GM12872 (cell line): ENCODE data around the gene MT1F.

ENCODE experiments used
- TF ChIP-seq, protein P1 (sequence below): IDR thresholded peaks from 3 replicates; pipeline ENCODE4 v1.5.1; 2011; ENCODE audit warnings: low read depth, mild to moderate bottlenecking, low read length, moderate library complexity; ENCODE audit not compliant: insufficient read depth

MT1F gene

DNA sequence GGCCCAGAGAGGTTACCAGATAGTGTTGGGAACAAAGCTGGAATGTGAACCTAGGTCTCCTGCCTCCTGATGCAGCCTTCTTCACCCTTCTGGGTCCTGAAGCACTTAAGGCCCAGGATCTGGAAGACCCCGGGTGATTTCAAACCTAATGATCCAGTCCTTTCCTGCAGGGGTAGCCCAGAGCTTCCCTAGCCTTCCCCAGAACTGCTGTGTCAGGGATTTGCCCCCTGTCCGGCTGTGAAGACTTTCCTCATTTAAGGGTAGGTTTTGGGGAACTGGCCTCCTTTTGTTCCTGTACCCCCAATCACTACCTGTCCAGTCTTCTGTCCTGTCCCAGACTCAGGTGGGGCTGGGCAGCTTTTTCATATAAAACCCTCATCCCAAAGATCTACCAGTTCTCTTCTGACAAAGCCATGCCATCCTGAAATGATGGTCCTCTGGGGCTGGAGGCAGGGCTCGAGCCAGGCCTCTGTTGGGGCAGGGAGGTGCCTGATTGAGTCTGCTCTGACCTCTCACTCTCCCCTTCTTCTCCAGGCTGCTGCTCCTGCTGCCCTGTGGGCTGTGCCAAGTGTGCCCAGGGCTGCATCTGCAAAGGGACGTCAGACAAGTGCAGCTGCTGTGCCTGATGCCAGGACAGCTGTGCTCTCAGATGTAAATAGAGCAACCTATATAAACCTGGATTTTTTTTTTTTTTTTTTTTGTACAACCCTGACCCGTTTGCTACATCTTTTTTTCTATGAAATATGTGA is 25.8 kb downstream of the MT1F start:
- TF ChIP-seq, protein P1, sequence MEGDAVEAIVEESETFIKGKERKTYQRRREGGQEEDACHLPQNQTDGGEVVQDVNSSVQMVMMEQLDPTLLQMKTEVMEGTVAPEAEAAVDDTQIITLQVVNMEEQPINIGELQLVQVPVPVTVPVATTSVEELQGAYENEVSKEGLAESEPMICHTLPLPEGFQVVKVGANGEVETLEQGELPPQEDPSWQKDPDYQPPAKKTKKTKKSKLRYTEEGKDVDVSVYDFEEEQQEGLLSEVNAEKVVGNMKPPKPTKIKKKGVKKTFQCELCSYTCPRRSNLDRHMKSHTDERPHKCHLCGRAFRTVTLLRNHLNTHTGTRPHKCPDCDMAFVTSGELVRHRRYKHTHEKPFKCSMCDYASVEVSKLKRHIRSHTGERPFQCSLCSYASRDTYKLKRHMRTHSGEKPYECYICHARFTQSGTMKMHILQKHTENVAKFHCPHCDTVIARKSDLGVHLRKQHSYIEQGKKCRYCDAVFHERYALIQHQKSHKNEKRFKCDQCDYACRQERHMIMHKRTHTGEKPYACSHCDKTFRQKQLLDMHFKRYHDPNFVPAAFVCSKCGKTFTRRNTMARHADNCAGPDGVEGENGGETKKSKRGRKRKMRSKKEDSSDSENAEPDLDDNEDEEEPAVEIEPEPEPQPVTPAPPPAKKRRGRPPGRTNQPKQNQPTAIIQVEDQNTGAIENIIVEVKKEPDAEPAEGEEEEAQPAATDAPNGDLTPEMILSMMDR, result no peak

DNA sequence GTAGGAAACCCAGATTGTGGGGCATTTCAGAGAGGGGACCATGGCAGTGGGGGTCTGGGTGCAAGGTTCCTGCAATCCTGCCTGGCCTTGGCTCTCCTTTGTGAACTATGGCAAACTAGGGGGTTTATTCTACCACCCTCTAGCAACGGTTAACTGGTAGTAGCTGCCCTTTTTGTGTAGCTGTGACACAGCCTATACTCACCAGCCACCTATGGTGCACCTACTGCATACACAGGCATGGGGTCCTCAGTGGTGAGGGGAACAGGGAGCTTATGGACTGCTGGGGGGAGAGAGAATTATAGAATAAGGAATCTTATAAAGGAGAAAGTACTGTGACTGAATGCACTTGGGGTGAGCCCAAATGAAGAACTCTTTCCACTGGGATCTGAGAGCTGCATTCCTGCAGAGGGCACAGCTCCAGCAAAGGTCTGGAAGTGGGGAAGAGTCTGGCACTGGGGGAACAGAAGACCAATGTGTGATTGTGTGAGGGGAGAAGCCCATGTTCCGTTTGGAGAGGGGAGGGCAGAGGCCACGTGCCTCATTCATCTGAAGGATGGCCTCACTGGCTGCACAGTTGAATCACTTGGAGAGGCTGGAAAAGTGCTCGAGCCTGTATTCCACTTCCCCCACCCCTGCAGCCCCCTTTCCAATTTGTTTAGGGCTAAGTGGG is 26.6 kb downstream of the MT1F start:
- TF ChIP-seq, protein P1, result no peak

DNA sequence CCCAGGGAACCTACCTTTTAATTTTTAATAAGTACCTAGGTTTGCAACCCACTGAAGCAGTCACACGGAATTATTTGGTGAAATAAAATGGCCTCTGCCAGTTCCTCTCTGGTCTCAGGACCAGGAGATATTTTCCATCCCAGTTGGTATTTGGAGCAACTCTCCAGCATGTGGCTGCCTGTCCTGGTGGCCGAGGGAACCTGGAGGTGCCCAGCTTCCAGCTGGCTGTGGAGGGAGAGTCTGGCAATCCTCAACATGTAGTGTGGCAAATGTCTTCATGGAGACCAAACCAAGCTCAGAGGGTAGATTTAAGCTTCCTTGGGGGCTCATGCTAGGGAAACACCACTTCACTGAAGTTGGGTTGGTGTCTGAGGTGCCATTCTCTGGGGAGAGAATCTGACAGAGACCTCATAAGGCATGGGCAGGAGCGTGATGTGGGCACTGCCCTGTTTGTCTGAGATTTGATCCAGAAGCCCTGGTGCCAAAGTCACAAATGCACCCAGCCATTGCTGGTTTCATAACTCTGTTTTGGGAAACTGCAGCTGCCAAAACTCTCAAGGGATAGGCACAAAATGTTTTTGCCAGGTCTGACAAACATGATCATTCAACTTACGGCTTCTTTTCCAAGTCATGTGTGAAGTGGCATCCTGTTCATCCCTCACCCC is 27.3 kb downstream of the MT1F start:
- TF ChIP-seq, protein P1, result no peak

DNA sequence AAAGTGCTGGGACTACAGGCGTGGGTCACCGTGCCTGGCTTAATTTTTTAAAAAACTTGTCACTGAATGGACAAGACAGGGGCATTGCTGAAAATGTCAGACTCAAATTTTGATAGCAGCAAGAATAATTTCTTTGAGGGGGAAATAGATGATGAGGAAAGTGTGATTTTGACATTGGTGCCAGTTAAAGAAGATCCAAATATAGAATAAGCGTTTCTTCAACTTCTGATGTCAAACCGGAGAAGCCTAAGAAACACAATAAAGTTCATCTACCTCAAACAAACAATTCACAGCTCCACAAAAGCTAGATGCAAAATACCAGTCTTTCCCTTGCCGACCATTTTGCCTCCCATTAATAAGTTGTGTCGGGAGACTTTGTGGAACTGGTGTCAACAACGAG is 29.0 kb downstream of the MT1F start:
- TF ChIP-seq, protein P1, result no peak

DNA sequence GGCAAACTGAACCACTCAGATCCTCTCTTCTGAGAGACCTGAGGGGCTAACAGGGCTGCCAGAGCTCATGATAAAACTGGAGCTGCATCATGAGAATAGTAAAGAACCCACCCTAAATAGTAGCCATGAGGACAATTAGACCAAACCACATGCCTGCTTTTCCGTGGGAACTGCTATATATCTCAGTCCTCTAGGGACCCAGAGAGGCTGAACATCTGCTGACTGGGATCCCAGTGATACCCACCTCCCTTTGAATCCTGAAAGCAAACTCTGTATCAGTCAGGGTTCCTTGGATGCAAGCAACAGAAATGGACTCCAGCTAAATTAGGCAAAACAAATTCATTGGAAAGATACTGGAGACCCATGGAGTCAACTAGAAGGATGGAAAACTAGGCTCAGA is 31.0 kb downstream of the MT1F start:
- TF ChIP-seq, protein P1, result no peak

DNA sequence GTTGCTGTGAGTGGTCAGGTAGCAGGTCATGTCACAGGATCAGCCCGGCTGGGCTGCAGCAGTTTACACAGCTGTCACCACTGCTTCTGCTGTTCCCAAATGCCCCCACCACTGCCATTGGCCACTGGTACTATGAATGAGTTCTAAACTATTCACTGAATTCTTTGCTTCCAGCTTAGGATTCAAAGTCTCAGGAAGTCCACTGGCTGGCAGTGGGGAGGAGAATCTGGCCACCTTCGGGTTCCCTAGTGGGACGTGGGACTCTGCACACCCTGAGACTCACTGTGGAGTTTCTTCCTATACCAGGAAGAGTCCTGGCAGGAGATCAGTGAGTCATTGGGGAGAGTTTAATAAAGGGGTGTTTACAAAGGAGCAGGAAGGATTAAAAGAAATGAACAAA is 31.4 kb downstream of the MT1F start:
- TF ChIP-seq, protein P1, result no peak

DNA sequence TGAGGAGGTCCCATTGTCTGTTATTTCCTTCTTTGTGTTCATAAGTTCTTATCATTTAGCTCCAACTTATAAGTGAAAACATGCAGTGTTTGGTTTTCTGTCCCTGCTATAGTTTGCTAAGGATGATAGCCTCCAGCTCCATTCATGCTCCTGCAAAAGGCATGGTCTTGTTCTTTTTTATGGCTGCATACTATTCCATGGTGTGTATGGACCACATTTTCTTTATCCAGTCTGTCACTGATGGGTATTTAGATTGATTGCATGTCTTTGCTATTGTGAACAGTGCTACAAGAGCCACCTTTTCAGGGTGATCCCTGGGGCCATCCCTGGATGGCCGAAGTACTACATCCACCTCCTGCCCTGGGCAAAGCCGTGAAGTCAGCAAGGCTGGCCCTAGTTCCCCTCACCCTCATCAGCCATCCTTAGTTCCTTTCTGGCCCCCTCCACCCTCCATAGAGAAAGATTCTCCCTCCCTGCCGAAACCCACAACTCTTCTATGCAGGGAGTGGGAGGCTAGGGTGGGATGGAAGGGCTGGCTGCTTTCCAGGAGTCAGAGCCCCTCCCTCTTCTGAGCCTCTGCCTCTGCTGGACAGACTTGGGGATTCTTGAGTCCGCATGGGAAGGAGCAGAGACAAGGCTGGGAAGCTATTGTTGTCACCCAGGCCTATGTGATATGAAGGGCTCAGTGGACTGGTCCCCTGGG is 32.8 kb downstream of the MT1F start:
- TF ChIP-seq, protein P1, result no peak
